Cardiac muscle cell (in vitro differentiated cells and primary cell): ENCODE measurements around the gene RLF. TPM values are rescaled to one million over a fixed set of nuclear protein-coding genes. Genes with fewer than 3 reads are reported as not detected.

Experiments
- DNase-seq, 2 donors: peaks; one replicate each; pipeline versions ENCODE4 v3.0.0 to v3.0.0-alpha.2; 2010 to 2017; ENCODE audit warnings: low read depth in 1 of 2, low spot score in 1 of 2
- H3K27ac ChIP-seq: fragments of 200-600 bp; sonication (generic); 2 replicates; pipeline ENCODE4 v1.5.1; 2016
- H3K27me3 ChIP-seq: fragments of 200-600 bp; sonication (generic); 2 replicates; pipeline ENCODE4 v1.6.0; 2016; ENCODE audit warnings: control low read depth
- H3K36me3 ChIP-seq: fragments of 200-600 bp; sonication (generic); 2 replicates; pipeline ENCODE4 v1.5.1; 2016; ENCODE audit warnings: control low read depth
- H3K4me1 ChIP-seq: fragments of 200-600 bp; sonication (generic); 2 replicates; pipeline ENCODE4 v1.8.1; 2017; ENCODE audit warnings: low read depth, mild to moderate bottlenecking, mixed run types
- H3K4me3 ChIP-seq: fragments of 200-600 bp; sonication (generic); 2 replicates; pipeline ENCODE4 v1.5.1; 2016; ENCODE audit warnings: mild to moderate bottlenecking
- H3K9me3 ChIP-seq: fragments of 200-600 bp; sonication (generic); 2 replicates; pipeline ENCODE4 v1.5.1; 2017; ENCODE audit warnings: low read depth, mild to moderate bottlenecking, control low read depth
- polyA plus RNA-seq: library from polyadenylated mRNA; unstranded; fragments of >200 nt; fragmentation: Nextera tagmentation; extraction: Ambion mirVana; gene quantifications from 2 replicates; pipeline ENCODE4 v1.2.1, GENCODE V29; 2016
- total RNA-seq: library from RNA; depleted of rRNA; stranded (reverse); fragments of >200 nt; gene quantifications from 2 replicates; pipeline ENCODE4 v1.2.3, GENCODE V29; 2016
- TF ChIP-seq, protein P1 (sequence below): IDR thresholded peaks from 2 replicates; pipeline ENCODE4 v1.5.1; 2012; ENCODE audit warnings: low read depth, mild to moderate bottlenecking, low read length

The RLF gene
- total and polyA plus RNA-seq, 2 experiments from 2014 or later, result 6.7 to 27.5 TPM

DNA sequence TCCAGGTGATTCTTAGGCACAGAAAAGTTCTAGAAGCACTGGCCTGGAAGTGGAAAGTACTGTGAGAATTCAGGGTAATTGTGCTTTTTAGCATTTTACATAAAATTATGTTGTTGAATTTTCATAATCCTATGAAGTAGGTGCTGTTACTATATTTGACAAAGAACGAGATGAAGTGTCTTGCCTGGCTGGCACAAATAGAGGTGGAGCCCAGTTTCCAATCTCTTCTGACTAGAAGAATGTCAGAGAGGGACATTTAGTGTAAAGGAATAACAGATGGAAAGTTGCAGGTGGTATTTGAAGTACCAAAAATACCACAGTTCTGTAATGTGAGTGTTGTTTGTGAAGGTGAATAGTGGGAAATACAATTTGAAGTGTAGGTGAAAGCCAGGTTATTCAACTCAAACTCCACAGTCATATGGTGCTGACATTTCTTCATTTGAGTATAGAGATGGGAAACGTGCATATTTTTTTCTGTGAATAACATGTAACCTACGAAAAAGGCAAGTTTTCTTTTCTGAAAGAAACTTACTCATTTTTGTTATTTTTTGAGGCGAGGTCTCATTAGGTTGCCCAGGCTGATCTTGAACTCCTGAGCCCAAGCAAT is 83.1 kb downstream of the RLF start:
- TF ChIP-seq, protein P1, sequence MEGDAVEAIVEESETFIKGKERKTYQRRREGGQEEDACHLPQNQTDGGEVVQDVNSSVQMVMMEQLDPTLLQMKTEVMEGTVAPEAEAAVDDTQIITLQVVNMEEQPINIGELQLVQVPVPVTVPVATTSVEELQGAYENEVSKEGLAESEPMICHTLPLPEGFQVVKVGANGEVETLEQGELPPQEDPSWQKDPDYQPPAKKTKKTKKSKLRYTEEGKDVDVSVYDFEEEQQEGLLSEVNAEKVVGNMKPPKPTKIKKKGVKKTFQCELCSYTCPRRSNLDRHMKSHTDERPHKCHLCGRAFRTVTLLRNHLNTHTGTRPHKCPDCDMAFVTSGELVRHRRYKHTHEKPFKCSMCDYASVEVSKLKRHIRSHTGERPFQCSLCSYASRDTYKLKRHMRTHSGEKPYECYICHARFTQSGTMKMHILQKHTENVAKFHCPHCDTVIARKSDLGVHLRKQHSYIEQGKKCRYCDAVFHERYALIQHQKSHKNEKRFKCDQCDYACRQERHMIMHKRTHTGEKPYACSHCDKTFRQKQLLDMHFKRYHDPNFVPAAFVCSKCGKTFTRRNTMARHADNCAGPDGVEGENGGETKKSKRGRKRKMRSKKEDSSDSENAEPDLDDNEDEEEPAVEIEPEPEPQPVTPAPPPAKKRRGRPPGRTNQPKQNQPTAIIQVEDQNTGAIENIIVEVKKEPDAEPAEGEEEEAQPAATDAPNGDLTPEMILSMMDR, result no peak
- H3K36me3 ChIP-seq, result peaks cover 3% of the 10 kb centered on the region
- DNase-seq, result no peak
- no peak overlapping the region for H3K4me3 ChIP-seq
- H3K9me3 ChIP-seq, result no peaks in the 10 kb centered on the region
- no peak overlapping the region for H3K27ac ChIP-seq
- H3K27me3 ChIP-seq, result no peaks in the 10 kb centered on the region
- no peaks in the 10 kb centered on the region for H3K4me1 ChIP-seq

- Histone ChIP-seq H3K27me3 (no peaks in the 10 kb centered on the region), H3K36me3 (no peaks in the 10 kb centered on the region), H3K9me3 (no peaks in the 10 kb centered on the region), H3K4me1 (no peaks in the 10 kb centered on the region), H3K4me3 (no peak overlapping the region), H3K27ac (no peak overlapping the region)
- TF ChIP-seq, protein P1, result no peak
- DNase-seq, result no peak
These were observed 84.5 kb downstream of the RLF start for GRCh38 chr1:40245686-40246085.

DNA sequence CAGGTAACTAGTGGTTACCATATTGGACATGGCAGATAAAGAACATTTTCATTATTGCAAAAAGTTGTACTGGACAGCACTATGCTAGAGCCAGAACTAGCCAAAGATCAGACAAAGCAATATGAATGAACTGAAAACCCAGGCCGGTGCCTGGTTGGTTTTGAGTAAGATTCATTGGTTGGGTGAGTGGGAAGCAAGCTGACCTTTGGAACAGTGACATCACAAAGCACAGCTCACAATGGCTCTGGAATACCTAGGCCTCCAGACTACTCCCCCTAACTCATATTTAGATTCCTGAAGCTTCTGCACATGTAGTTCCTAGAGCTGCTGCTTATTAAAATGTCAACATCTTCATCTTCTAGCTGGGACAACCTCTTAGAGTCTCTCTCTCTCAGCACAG is 86.5 kb downstream of the RLF start, which contains the start of gene TMCO2:
TSS of gene TMCO2 (plus strand) at position 283 of the 400 bp plus-strand sequence. CDS start at position 340, 57 bp downstream.
- Histone ChIP-seq H3K9me3 (no peaks in the 10 kb centered on the region), H3K4me1 (no peaks in the 10 kb centered on the region), H3K27me3 (no peaks in the 10 kb centered on the region), H3K36me3 (no peaks in the 10 kb centered on the region), H3K4me3 (no peak within 1 kb of the TSS), H3K27ac (no peak within 1 kb of the TSS)
- DNase-seq, result no peak
- TF ChIP-seq, protein P1, result no peak

- H3K4me3 ChIP-seq, result no peak overlapping the region
- TF ChIP-seq, protein P1, result no peak
- peak in 1 of 2 donors; percentile 38 for DNase-seq
- H3K36me3 ChIP-seq, result no peaks in the 10 kb centered on the region
- H3K9me3 ChIP-seq, result no peaks in the 10 kb centered on the region
- H3K27ac ChIP-seq, result no peak overlapping the region
- H3K4me1 ChIP-seq, result no peaks in the 10 kb centered on the region
- H3K27me3 ChIP-seq, result no peaks in the 10 kb centered on the region
These were observed 87.2 kb downstream of the RLF start for GRCh38 chr1:40248412-40248811.

GRCh38 chr1:40251456-40251855 is 90.3 kb downstream of the RLF start:
- Histone ChIP-seq H3K4me3 (no peak overlapping the region), H3K36me3 (no peaks in the 10 kb centered on the region), H3K27ac (no peak overlapping the region), H3K27me3 (no peaks in the 10 kb centered on the region), H3K4me1 (peaks cover 1% of the 10 kb centered on the region), H3K9me3 (no peaks in the 10 kb centered on the region)
- TF ChIP-seq, protein P1, result no peak
- DNase-seq, result no peak
